GM10847 (cell line): Measurements from ENCODE around the gene CCDC127.

Experiments used
- POLR2A ChIP-seq: IDR thresholded peaks from 2 replicates; pipeline ENCODE4 v1.6.1; 2011; ENCODE audit not compliant: insufficient read length; ENCODE audit errors: extremely low read depth

The CCDC127 gene

DNA sequence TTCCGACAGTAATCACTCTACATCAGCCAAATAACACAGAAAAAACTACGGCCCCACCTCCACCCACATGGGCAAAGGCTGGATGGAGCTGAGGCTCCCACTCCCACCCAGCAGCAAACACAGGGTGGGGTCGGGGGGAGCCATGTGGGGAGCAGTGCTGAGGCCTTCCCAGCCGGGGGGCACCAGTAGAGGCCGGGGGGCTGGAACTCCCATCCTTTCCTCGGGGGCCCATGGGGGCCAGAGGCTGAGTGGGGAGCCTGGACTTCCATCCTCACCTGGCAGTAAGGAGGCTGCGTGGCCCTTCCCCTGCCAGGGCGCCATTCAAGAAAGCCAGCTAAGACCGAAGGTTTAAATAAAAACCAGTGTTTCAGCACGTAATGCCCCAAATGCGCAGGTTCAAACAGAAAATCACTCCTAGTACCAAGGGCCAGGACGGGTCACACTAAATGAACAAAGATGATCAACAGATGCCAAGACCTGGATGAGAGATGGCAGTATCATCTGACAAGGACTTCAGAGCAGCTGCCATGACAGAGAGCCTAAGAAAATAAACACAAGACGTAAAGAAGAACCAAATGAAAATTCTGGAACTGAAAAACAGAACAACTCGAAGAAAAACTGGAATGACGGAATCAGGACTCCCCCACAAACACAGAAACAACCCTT lies 9.4 kb downstream of the CCDC127 start:
- no peak for TF ChIP-seq POLR2A

DNA sequence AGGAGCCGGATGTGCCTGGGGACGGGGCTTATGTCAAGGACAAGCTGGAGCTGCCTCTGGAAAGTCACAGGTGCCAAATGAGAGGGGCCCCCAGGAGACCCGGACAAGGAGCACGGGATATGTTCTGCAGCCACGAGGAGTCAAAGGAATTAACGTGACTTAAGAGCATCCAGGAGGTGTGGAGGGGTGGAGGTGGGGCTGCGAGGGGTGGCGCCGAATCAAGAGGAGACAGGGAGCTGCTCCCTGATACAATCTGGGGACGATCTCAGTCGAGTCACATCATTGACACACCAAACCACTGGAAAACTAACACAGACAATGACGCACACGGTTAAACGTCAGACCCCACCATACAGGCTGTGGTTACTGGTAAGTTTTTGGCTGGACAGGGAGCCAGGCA lies 10.4 kb downstream of the CCDC127 start:
- no peak for TF ChIP-seq POLR2A

- no peak for TF ChIP-seq POLR2A
Observed at GRCh38 chr5:206927-207536, 10.9 kb downstream of the CCDC127 start.

GRCh38 chr5:206406-206805 lies 11.5 kb downstream of the CCDC127 start:
- TF ChIP-seq POLR2A = no peak

GRCh38 chr5:204966-205670 lies 12.8 kb downstream of the CCDC127 start:
- no peak for TF ChIP-seq POLR2A

GRCh38 chr5:204462-204861 lies 13.5 kb downstream of the CCDC127 start:
- no peak for TF ChIP-seq POLR2A

- TF ChIP-seq POLR2A = no peak
Observed at GRCh38 chr5:204001-204400, 14.0 kb downstream of the CCDC127 start.

- no peak for TF ChIP-seq POLR2A
Observed at GRCh38 chr5:203246-203930, 14.6 kb downstream of the CCDC127 start.

DNA sequence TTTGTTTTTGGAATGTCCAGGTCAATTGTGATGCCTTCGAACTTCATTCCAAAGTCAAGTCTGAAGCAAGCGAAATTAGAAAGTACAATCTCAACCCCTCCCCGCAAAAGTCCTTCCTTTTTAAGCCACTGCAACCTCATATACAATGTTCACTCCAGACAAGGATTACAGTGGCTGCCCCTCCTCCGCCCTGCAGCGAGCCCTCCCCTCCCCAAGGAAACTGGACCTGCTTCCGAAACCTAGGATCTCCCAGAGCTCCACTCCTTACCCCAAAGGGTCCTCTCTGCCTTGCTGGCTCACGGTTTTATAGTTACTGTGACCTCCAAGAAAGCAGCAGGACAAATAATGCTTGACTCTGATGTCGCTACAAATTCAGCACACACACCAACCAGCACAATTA lies 16.3 kb downstream of the CCDC127 start:
- no peak for TF ChIP-seq POLR2A

GRCh38 chr5:200985-201384 lies 17.0 kb downstream of the CCDC127 start:
- TF ChIP-seq POLR2A = no peak

DNA sequence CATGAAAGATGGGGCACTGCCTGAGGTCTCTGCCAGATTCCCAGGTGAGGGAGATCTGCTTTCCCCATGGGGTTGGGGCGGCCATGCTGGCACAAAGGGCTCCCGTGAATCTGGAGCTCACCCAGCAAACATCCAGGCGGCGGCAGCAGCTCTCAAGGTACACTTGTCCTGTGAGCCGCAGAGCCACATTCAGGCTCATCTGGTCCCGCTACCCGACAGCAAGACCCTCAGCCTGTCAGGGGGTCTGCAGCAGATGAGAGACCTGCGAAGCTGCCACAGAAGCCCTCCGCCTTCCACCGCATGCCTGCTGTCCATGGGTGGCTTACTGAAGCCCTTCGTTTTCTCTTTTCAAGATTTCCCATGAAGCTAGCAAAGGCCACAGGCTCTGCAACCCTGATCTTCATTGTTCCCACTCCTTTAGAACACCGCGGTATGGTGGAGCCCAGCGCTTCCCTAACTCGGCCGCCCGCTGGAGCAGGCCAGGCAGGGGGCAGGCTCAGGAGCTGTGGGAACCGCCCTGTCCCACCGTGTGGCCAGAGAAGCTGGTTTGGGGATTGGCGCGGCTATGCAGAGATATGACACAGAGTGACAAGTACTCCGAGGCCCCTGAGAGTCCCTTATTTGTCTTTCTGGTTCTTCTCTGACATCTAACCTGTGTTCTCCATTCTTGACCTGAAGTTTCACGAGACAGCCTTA lies 17.9 kb downstream of the CCDC127 start:
- no peak for TF ChIP-seq POLR2A

DNA sequence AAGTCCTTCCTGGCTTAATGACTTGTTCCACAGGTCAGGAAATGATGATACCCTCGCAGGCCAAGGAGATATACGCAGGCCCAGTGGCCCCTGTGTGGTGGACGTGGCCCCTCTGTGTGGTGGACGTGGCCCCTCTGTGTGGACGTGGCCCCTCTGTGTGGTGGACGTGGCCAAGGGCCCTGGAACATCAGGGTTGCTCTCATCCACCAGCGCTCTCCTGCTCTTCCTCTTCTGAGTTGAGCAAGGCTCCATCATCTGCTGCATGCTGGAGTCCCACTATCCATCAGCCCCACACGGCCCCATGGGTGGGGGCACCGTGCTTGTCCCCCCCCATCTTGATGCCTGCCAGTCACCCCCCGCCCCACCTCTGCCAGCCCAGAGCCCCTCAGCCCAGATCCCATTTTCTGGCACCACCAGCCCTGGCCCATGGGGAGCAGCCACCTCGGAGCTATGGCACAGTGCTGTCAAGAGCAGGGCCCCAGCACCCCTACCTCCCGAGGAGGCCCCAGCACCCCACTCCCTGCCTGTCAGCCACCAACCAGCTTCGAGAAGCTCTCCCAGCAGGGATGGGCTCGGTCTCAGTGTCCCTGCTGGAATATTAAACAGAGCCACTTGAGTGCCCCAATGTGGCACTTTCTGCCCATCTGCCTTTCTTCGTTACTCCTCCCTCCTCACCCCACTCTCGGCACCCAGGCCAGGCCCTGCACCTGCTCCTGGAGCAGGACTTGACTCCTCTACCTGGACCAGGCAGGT lies 18.6 kb downstream of the CCDC127 start:
- no peak for TF ChIP-seq POLR2A

- TF ChIP-seq POLR2A = no peak
Observed at GRCh38 chr5:198516-199196, 19.3 kb downstream of the CCDC127 start.

DNA sequence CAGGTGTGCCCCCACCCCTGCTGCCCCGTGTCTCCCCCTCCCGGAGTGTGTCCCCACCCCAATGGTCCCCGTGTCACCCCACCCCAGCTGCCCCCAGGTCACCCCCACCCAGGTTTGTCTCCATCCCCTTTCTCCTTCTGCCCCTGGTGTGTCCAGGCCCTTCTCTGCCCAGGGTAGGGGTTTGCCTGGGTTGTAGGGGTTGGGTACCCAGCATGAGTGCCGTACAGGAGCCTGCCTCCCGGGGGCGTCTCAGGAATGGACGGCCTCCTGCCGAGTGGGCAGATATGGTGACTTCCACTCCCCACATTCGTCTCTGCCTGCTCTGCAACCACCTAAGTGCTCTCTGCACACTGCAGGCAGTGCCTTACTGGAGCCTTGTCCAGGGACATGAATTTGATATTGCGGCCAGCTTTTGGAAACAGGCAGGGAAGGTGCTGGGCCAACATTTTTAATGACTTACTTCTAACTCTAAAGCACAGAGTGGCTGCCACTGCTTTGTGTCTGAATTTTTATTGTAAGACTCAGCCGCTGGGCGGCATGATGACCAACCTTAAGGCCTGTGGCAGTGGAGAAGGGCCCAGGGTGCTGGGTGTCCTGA lies 20.0 kb downstream of the CCDC127 start:
- no peak for TF ChIP-seq POLR2A
